Uterus (tissue), 2 donors: ENCODE data around the gene DUOX1.

ENCODE experiments used
- CTCF ChIP-seq, 4 experiments: fragments of 200-600 bp in 2 of 4; fragments of 450-650 bp in 2 of 4; sonication (generic) in 2 of 4; IDR thresholded peaks; one replicate each; pipeline ENCODE4 v1.5.1; 2016 to 2019; ENCODE audit warnings: antibody characterized with exemption in 4 of 4, mild to moderate bottlenecking in 2 of 4, moderate library complexity in 1 of 4
- POLR2A ChIP-seq, 2 donors: fragments of 450-650 bp; IDR thresholded peaks; one replicate each; pipeline ENCODE4 v1.6.1; 2016; ENCODE audit warnings: antibody characterized with exemption in 2 of 2, mild to moderate bottlenecking in 1 of 2, moderate library complexity in 1 of 2

DNA sequence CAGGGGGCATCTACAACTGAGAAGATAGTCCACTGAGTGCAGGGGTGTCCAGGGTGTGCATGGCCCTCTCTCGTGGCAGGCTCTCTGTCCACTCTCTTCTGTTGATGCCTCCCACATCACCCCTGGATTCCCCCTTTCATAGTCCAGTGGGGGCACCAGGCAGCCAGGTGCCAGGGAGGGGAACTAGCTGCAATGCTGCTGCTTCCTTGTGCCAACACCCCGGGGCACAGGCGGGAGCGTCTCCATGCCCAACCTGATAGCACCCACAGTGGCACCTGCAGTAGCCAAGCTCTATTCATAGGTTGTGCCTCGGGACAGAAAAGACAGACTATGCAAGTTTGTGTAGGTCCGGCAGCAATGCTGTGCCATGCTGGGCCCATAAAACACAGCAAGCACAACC is 27.6 kb upstream of the DUOX1 start:
- no peak for TF ChIP-seq CTCF (IDR thresholded peaks at IDR 0.05)
- no peak for TF ChIP-seq POLR2A (IDR thresholded peaks at IDR 0.05)
